ENCODE data around the gene MPST. TPM values are rescaled to one million over a fixed set of nuclear protein-coding genes. Genes with fewer than 3 reads are reported as not detected.
"Not testable (repeated sequence)": the region's sequence is repeated elsewhere in the genome, so short reads cannot be mapped to it uniquely, and the experiment has no call there.

The MPST gene
- total RNA-seq, 2 donors from 2014 or later = 102 to 116 TPM

GRCh38 chr22:37070334-37070733 lies 50.8 kb downstream of the MPST start:
- TF ChIP-seq, protein P1, sequence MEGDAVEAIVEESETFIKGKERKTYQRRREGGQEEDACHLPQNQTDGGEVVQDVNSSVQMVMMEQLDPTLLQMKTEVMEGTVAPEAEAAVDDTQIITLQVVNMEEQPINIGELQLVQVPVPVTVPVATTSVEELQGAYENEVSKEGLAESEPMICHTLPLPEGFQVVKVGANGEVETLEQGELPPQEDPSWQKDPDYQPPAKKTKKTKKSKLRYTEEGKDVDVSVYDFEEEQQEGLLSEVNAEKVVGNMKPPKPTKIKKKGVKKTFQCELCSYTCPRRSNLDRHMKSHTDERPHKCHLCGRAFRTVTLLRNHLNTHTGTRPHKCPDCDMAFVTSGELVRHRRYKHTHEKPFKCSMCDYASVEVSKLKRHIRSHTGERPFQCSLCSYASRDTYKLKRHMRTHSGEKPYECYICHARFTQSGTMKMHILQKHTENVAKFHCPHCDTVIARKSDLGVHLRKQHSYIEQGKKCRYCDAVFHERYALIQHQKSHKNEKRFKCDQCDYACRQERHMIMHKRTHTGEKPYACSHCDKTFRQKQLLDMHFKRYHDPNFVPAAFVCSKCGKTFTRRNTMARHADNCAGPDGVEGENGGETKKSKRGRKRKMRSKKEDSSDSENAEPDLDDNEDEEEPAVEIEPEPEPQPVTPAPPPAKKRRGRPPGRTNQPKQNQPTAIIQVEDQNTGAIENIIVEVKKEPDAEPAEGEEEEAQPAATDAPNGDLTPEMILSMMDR (IDR thresholded peaks at IDR 0.05) = no peak
- Histone ChIP-seq H3K27ac (no peak overlapping the region), H3K4me1 (no peaks in the 10 kb centered on the region), H3K36me3 (no peaks in the 10 kb centered on the region), H3K27me3 (peaks cover 0 to 16% of the 10 kb centered on the region in 2 donors), H3K4me3 (no peak overlapping the region), H3K9me3 (no peaks in the 10 kb centered on the region)
- DNase-seq (ENCODE audit: low spot score) = no peak

GRCh38 chr22:37070744-37071143 lies 51.2 kb downstream of the MPST start:
- peaks cover 0 to 16% of the 10 kb centered on the region in 2 donors for H3K27me3 ChIP-seq
- DNase-seq (ENCODE audit: low spot score) = no peak

DNA sequence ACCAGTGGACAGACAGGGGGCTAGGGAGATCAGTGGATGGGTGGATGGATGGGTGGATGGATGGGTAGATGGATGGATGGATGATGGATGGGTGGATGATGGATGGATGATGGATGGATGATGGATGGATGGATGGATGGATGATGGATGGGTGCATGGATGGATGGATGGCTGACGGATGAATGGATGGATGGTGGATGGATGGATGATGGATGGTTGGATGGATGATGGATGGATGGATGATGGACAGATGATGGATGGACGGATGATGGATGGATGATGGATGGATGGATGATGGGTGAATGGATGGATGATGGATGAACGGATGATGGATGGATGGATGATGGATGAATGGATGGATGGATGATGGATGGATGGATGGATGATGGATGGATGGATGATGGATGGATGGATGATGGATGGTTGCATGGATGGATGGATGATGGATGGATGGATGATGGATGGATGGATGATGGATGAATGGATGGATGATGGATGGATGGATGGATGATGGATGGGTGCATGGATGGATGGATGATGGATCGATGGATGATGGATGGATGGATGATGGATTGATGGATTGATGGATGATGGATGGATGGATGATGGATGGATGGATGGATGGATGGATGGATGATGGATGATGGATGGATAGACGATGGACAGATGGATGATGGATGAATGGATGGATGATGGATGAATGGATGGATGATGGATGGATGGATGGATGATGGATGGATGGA lies 52.5 kb downstream of the MPST start:
- H3K27ac ChIP-seq; H3K4me3 ChIP-seq; DNase-seq (ENCODE audit: low spot score); H3K4me1 ChIP-seq; H3K36me3 ChIP-seq; H3K9me3 ChIP-seq: not testable (repeated sequence)
- H3K27me3 ChIP-seq = peaks cover 0 to 16% of the 10 kb centered on the region in 2 donors

More at GRCh38 chr22:37070744-37071143, 51.2 kb downstream of the MPST start:
- Histone ChIP-seq H3K4me1 (no peaks in the 10 kb centered on the region), H3K4me3 (no peak overlapping the region), H3K9me3 (no peaks in the 10 kb centered on the region), H3K36me3 (no peaks in the 10 kb centered on the region), H3K27ac (no peak overlapping the region)
- TF ChIP-seq, protein P1 (IDR thresholded peaks at IDR 0.05) = no peak

- TF ChIP-seq, protein P1 (IDR thresholded peaks at IDR 0.05) = no peak
- DNase-seq (ENCODE audit: low spot score) = no peak
- Histone ChIP-seq H3K36me3 (no peaks in the 10 kb centered on the region), H3K27me3 (peaks cover 0 to 16% of the 10 kb centered on the region in 2 donors), H3K9me3 (no peaks in the 10 kb centered on the region), H3K4me3 (no peak overlapping the region), H3K4me1 (no peaks in the 10 kb centered on the region), H3K27ac (no peak overlapping the region)
Observed at GRCh38 chr22:37072673-37073072, 53.1 kb downstream of the MPST start.

DNA sequence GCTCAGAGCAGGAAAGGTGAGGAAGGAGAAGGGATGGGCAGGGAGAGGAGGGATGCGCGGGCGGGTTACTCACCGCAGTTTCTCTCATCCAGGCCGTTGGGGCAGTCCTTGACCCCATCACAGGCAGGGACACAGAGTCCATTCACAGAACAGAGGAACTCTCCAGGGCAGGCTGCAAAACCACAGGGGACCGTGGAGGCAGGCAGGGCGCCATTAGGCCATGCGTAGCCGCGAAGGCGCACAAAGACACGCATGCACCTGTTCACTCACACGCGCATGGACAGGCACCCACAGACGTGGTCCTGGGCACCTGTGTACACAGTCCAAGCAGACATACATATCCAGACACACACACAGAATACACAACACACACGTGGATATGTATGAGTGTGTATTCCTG lies 55.0 kb downstream of the MPST start:
- no peak overlapping the region for H3K4me3 ChIP-seq
- DNase-seq (ENCODE audit: low spot score) = no peak
- no peaks in the 10 kb centered on the region for H3K36me3 ChIP-seq
- no peaks in the 10 kb centered on the region for H3K9me3 ChIP-seq
- peaks cover 0 to 2% of the 10 kb centered on the region in 2 donors for H3K27me3 ChIP-seq
- H3K4me1 ChIP-seq = no peaks in the 10 kb centered on the region
- TF ChIP-seq, protein P1 (IDR thresholded peaks at IDR 0.05) = no peak
- no peak overlapping the region for H3K27ac ChIP-seq

GRCh38 chr22:37075046-37075445 lies 55.5 kb downstream of the MPST start:
- no peaks in the 10 kb centered on the region for H3K4me1 ChIP-seq
- H3K27me3 ChIP-seq = no peaks in the 10 kb centered on the region
- DNase-seq (ENCODE audit: low spot score) = no peak
- no peaks in the 10 kb centered on the region for H3K9me3 ChIP-seq
- H3K27ac ChIP-seq = no peak overlapping the region
- TF ChIP-seq, protein P1 (IDR thresholded peaks at IDR 0.05) = no peak
- no peaks in the 10 kb centered on the region for H3K36me3 ChIP-seq
- H3K4me3 ChIP-seq = no peak overlapping the region
